Left renal cortex interstitium (tissue), 4 donors: ENCODE measurements around the gene SNTG2. TPM values are rescaled to one million over a fixed set of nuclear protein-coding genes. Genes with fewer than 3 reads are reported as not detected.

Source experiments
- DNase-seq, 4 donors: peaks; one replicate each; pipeline ENCODE4 v3.0.0-alpha.2; 2013; ENCODE audit warnings: low read depth in 4 of 4, low spot score in 2 of 4, missing footprints in 1 of 4
- polyA plus RNA-seq, 4 donors: library from polyadenylated mRNA; unstranded; fragments of 120-200 nt; gene quantifications; one replicate each; pipeline ENCODE4 v1.2.1, GENCODE V29; 2013; ENCODE audit not compliant: insufficient read length in 4 of 4

SNTG2 gene
- polyA plus RNA-seq, 4 donors: 1.8 to 2.9 (median 2.4) TPM

DNA sequence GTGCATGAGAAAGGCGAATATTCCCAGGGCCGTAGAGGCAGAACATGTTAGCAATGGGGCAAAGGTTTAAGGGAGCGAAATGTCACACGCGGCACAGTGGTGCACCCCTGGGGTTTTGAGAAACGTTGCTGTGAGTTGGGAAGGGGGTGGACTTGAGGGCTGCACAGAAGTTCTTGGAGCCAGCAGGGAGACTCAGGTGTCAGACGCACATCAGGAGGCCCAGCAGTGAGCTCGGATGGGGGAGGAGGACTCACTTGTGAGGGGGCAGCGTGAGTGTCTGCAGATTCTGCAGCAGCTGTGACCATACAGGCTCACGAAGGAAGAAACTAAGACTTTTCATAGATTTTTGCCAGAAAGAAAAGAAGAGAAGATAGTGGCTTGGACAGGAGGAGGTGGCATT lies 218.2 kb downstream of the SNTG2 start:
- DNase-seq: no peak

DNA sequence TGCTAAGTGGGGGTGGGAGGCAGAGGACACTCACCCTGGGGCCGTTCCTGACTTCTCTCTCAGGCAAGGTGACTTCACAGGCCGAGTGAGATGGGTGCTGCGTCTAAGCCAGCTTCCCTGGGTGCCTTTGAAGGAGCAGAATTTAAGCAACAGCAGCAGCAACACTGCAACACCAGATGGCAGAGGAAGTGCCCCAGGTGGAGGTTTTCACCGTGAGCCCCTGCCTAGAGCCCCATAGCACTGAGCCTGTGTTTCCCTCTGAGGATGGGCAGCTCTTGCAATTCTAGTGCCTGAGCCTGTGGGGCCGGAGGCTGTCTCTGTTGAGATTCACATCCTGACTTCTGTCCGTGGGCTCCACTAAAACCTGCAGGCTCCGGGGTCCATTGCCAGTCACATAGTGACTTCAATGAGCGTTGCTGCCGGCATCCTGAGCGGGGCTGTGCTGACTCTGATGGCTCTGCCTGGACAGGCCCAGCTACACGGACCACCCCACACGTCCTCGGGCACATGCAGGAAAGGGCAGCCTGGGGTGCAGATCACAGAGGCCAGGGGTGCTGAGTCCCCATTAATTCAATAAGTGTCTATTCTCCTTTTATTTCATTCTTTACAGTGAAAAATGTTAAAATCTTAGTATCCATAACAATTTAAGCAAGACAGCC lies 218.8 kb downstream of the SNTG2 start:
- no peak for DNase-seq

DNA sequence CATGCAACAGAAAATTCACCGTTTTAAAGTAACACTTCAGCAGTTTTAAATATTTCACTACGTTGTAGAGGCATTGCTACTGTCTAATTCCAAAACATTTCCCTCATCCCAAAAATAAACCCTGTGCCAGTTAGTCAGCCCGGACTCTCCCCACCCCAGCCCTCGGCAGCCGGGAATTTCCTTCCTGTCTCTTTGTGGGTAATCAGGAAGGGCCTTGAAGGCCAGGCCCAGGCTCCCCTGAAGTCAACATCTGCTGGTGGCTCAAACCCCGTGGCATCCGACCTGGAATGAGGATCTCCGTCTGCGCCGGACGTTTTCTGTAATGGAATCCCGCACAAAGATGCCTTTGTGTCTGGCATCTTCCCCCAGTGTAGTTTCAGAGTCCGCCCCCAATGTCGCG lies 219.6 kb downstream of the SNTG2 start:
- DNase-seq: no peak

DNA sequence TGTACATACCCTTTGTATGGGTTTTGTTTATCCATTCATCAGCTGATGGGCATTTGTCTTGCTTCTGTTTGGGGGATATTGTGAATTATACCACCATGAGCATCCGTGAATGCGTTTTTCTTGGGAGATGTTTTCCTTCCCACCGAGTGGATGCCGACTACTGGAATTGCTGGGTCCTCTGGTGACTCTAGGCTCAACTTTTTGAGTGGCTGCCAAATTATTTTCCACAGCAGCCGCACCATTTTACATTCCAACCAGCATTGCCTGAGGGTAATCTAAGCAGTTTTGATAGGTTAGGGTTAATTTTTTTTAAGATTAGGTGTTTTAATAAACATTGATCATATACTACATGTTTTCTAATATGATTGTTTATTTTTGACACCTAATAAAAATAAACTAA lies 220.1 kb downstream of the SNTG2 start:
- DNase-seq: no peak

GRCh38 chr2:1173528-1173927 lies 222.9 kb downstream of the SNTG2 start:
- no peak for DNase-seq

GRCh38 chr2:1181893-1182292 lies 231.2 kb downstream of the SNTG2 start:
- no peak for DNase-seq

DNA sequence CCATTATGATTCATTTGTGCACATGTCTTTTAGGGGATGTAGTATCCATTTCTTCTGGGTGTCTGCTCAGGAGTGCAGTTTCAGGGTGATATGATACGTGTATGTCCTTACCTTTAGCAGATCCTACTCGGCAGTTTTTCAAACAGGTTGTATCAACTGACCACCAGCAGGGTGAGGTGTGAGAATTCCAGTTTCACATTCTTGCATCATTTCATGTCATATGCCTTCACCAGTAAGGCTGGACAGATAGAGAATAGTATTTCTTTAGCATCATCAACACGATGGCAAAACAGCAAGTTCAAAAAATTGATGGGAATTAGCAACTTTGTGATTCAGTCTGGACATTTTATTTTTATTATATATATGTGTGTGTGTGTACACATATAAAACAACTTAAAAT lies 232.7 kb downstream of the SNTG2 start:
- DNase-seq: no peak

DNA sequence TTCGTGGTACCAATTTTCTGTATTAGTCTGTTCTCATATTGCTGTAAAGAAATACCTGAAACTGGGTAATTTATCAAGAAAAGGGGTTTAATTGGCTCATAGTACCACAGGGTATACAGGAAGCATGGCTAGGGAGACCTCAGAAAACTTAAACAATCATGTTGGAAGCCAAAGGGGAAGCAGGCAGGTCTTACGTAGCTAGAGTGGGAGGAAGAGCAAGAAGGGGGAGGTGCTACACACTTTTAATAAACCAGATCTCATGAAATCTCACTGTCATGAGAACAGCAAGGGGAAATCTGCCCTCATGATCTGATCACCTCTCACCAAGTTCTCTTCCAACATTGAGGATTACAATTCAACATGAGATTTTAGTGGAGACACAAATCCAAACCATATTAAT lies 235.8 kb downstream of the SNTG2 start:
- DNase-seq: no peak

DNA sequence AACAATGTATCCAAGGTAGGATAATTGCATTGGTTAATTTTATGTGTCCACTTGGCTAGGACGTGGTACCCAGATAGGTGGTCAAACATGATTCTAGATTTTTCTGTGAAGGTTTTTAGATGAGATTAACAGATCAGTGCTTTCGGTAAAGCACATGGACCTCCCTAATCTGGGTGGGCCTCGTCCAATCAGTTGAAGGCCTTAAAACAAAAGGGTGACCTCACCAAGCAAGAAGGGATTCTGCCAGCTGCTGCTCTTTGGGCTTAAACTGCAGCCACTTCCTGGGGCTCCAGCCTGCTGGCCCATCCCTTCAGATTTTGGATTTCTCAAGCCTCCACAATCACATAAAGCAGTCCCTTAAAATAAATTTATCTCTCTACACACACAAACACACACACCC lies 236.5 kb downstream of the SNTG2 start:
- DNase-seq: no peak

DNA sequence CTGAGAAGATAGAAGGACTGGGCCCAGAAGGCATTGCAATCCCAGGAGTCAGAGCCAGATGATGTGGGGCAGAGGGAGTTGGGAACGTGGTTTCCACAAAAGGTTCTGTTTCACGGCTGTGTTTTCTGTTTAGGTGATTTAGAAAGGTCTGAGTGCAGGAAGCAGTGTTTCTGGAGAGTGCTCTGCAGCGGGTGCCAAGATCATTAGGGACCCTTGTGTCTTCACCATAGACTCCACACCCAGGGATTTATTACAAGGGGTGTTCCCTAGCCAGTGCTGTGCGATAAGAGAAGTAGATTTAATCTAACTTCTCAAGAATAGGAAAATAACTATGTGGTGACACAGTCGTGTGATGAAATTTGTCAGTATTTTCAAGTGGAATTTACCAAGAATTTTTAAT lies 241.5 kb downstream of the SNTG2 start:
- no peak for DNase-seq

GRCh38 chr2:1193801-1194200 lies 243.2 kb downstream of the SNTG2 start:
- no peak for DNase-seq

- no peak for DNase-seq
Observed at GRCh38 chr2:1203772-1204171, 253.1 kb downstream of the SNTG2 start.

DNA sequence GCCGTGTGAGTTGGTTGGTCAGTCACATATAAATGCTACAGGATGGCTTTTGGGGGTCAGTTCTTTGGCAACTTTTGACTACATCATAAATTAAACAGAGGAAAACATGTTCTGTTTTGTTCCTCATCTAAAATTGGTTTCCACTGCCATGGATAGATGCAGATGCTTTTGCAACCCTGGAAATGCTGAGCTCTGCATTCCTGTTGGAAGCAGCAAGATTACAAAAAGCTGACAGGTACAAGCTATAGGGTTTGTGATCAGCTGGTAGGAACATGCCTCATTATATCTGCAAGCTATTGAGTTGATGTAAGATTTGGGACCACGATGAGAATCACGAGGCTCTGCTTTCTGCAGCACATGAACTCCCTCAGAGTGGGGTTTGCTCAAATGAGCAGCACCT lies 255.2 kb downstream of the SNTG2 start:
- no peak for DNase-seq

DNA sequence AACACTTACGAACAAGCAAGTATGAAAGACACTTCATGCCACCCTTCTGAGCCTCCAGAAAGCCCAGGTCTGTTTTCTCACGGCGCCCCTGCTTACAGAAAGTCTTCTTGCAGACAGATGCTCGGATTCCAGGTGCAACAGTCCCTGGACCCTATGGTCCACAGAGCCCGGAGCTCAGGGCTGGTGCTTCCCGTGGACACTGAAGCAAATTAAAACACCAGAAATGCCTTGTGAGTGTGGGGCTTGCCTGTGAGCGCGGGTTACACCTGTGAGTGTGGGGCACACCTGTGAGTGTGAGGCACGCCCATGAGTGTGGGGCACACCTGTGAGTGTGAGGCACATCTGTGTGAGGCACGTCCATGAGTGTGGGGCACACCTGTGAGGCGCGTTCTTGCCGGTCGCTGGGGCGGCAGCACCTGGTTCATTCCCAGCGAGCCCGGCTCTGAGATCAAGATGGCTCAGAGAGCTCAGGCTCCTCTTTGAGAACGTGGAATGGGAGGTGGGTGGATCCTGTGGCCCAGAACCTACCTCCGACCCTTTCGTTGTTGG lies 257.4 kb downstream of the SNTG2 start:
- no peak for DNase-seq

DNA sequence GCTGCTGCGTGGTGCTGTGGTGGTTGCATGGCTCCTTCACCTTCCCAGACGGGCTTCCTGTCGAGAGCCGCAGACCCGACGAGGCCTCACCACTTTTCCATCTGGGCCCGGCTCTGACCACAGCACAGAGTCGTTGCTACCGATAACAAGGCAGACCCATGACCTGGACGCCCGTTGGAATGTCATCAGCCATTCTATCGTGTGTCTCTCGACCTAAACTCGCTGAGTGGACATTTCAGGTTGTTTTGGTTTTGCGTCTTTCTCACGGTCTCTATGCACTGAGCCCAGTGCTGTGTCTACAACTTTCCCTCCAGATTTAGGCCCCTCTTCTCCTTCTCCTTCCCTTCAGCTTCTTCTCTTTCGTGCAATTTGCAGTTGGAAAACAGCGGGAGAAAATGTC lies 257.9 kb downstream of the SNTG2 start:
- DNase-seq: no peak

- no peak for DNase-seq
Observed at GRCh38 chr2:1209246-1209645, 258.6 kb downstream of the SNTG2 start.

- DNase-seq: no peak
Observed at GRCh38 chr2:1209761-1210160, 259.1 kb downstream of the SNTG2 start.

DNA sequence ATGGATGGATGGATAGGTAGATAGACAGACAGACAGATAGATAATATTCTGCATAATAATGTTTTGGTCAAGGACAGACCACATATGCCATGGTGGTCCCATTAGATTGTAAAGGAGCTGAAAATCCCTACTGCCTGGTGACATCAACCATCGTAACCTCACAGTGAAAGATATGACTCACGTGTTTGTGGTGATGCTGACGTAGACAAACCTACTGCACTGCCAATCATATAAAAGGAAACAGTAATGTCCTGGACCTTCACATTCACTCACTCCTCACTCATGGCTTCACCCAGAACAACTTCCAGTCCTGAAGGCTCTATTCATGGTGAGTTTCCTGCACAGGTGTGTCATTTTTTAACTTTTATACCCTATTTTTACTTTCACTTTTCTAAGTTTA lies 259.7 kb downstream of the SNTG2 start:
- DNase-seq: no peak

DNA sequence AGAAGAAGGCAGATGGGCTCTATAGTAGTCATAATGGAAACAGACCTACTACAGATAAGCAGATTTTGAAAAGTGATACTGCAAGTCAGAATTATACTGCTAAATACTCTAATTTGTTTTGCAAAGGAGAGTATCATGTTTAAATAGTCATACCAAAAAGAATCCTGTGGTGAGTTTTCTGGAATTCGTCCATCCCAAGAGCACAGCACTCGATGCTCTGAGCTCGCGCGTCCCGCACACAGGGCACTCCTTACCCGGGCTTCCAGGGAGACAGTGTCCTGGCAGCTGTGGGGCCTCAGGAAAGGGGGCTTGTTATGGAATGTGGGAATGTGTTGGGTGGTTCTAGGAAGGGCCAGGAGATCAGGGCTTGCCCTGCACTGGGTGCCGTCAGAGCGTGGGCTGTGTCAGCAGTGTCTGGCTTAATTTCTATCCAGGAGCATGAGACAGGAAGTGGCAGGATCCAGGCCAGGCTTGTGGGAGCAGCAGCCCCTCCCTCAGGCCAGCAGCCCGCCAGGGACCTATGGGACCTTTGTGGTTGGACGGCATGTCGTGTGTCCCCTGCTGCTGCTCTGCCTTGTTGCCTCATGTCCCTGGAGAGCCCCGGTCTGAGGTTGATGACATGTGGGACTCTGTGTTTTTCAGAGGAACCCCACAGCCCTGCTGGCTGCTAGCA lies 269.4 kb downstream of the SNTG2 start:
- DNase-seq: no peak

DNA sequence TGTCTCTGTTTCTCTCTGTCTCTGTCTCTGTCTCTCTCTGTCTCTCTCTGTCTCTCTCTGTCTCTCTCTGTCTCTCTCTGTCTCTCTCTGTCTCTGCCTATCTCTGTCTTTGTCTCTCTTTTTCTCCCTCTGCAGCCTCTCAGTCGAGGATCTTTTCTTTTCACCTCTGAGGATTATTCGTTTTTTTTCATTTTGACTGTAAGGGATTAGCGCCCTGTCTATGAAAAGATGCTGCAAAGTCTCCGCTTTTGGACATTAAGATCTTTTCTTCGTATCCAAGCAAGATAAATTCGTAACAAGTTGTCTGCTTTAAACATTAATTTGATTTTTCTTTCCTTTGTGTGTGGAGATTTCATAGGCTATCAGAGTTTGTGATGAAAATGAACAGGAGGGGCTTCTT lies 271.4 kb downstream of the SNTG2 start:
- no peak for DNase-seq

DNA sequence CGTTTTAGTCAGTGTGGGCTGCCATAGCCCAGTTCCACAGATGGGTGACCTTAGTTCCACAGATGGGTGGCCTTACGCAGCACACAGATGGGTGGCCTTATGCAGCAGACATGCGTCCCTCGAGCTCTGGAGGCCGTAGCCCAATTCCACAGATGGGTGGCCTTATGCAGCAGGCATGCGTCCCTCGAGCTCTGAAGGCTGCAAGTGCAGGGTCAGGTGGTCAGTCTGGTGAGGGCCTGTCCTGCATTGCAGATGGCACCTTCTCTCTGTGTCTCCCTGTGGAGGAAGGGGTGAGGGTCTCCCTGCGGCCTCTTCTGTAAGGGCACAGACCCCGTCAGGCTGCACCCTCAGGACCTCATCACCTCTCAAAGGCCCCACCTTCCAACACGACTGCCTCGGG lies 273.1 kb downstream of the SNTG2 start:
- no peak for DNase-seq

GRCh38 chr2:1224901-1225300 lies 274.3 kb downstream of the SNTG2 start:
- no peak for DNase-seq
